IMR-90 (cell line): ENCODE results near the gene CAMK2G. TPM values are rescaled to one million over a fixed set of nuclear protein-coding genes. Genes with fewer than 3 reads are reported as not detected.
A peak's percentile ranks its signal among the peaks of the same experiment; 100 is the strongest.

ENCODE experiments used
- ATAC-seq: fragments of 200-7000 bp; cut with Tn5 transposase; 2 replicates; pipeline ENCODE4 v1.9.1; 2020; ENCODE audit warnings: low read depth, mild to moderate bottlenecking, moderate library complexity
- BruUV-seq: library from RNA; stranded (reverse); fragments of 400-500 nt; replicated peaks from 2 replicates; lab custom pipeline; 2021; lab: Mats Ljungman, UMichigan
- CTCF ChIA-PET: fragments of 300-600 bp; formaldehyde crosslinking; extraction: SDS; loops from one replicate; lab custom pipeline; 2021; ENCODE audit warnings: antibody characterized with exemption; lab: Yijun Ruan, JAX
- POLR2A ChIA-PET: fragments of 300-600 bp; sonication (Branson Sonifier 250); formaldehyde crosslinking; loops from one replicate; lab custom pipeline; 2022; ENCODE audit warnings: antibody characterized with exemption; ENCODE audit not compliant: unreplicated experiment; lab: Charles Lee
- DNase-seq: peaks from one replicate; pipeline ENCODE4 v3.0.0; 2013
- H2AFZ ChIP-seq: replicated peaks from 2 replicates; pipeline ENCODE3; 2013; ENCODE audit warnings: low read length, mild to moderate bottlenecking; ENCODE audit not compliant: poor library complexity
- H2AK5ac ChIP-seq: 2 replicates; pipeline ENCODE4 v1.6.1; 2013; ENCODE audit warnings: low read depth, low read length, inconsistent platforms
- H2AK9ac ChIP-seq: replicated peaks from 2 replicates; pipeline ENCODE3; 2013; ENCODE audit warnings: mild to moderate bottlenecking, low read depth, low read length, moderate library complexity; ENCODE audit not compliant: poor library complexity
- H2BK120ac ChIP-seq: 2 replicates; pipeline ENCODE4 v1.6.1; 2013; ENCODE audit warnings: low read depth, low read length, inconsistent platforms
- H2BK15ac ChIP-seq: 3 replicates; pipeline ENCODE4 v1.6.1; 2013; ENCODE audit warnings: low read depth, low read length, inconsistent platforms
- H2BK20ac ChIP-seq: 2 replicates; pipeline ENCODE4 v1.6.1; 2013; ENCODE audit warnings: low read depth, mild to moderate bottlenecking, inconsistent platforms, low read length, moderate library complexity
- H2BK5ac ChIP-seq: 2 replicates; pipeline ENCODE4 v1.6.1; 2013; ENCODE audit warnings: mild to moderate bottlenecking, low read depth, low read length, inconsistent platforms; ENCODE audit not compliant: poor library complexity, severe bottlenecking
- H3K14ac ChIP-seq: replicated peaks from 2 replicates; pipeline ENCODE4 v1.6.1; 2013; ENCODE audit warnings: low read depth, low read length, inconsistent platforms
- H3K18ac ChIP-seq: 2 replicates; pipeline ENCODE4 v1.6.1; 2013; ENCODE audit warnings: low read depth, low read length, control low read depth
- H3K23ac ChIP-seq: 2 replicates; pipeline ENCODE4 v1.6.1; 2013; ENCODE audit warnings: low read depth, low read length, inconsistent platforms
- H3K27ac ChIP-seq: 2 replicates; pipeline ENCODE4 v1.5.1; 2013; ENCODE audit warnings: mild to moderate bottlenecking, control low read depth, low read length; ENCODE audit not compliant: insufficient read depth
- H3K27me3 ChIP-seq: 2 replicates; pipeline ENCODE4 v1.6.1; 2013; ENCODE audit warnings: low read length; ENCODE audit not compliant: control insufficient read depth, insufficient read depth
- H3K36me3 ChIP-seq: 2 replicates; pipeline ENCODE4 v1.6.1; 2013; ENCODE audit warnings: low read length, mixed read lengths; ENCODE audit not compliant: control insufficient read depth, insufficient read depth
- H3K4ac ChIP-seq: 2 replicates; pipeline ENCODE4 v1.6.1; 2013; ENCODE audit warnings: low read depth, low read length, inconsistent platforms
- H3K4me1 ChIP-seq: 2 replicates; pipeline ENCODE4 v1.6.1; 2013; ENCODE audit warnings: low read length, mixed read lengths; ENCODE audit not compliant: control insufficient read depth, insufficient read depth
- H3K4me2 ChIP-seq: 2 replicates; pipeline ENCODE4 v1.6.1; 2013; ENCODE audit warnings: low read depth, mild to moderate bottlenecking, control low read depth, low read length, moderate library complexity
- H3K4me3 ChIP-seq: 2 replicates; pipeline ENCODE4 v1.5.1; 2013; ENCODE audit warnings: low read depth, mild to moderate bottlenecking, control low read depth, low read length, moderate library complexity; ENCODE audit not compliant: insufficient read depth
- H3K56ac ChIP-seq: 2 replicates; pipeline ENCODE4 v1.6.1; 2013; ENCODE audit warnings: low read length, inconsistent platforms; ENCODE audit not compliant: insufficient read depth; ENCODE audit errors: extremely low read depth
- H3K79me1 ChIP-seq, 2 experiments: 2 replicates each; pipeline ENCODE4 v1.6.1; 2013; ENCODE audit warnings: low read length in 2 of 2, inconsistent platforms in 1 of 2, low read depth in 1 of 2
- H3K9ac ChIP-seq: 2 replicates; pipeline ENCODE4 v1.6.1; 2013; ENCODE audit warnings: low read depth, low read length, control low read depth
- H3K9me1 ChIP-seq: 2 replicates; pipeline ENCODE4 v1.6.1; 2013; ENCODE audit warnings: low read length, inconsistent platforms; ENCODE audit not compliant: insufficient read depth
- H3K9me3 ChIP-seq: 2 replicates; pipeline ENCODE4 v1.6.1; 2013; ENCODE audit warnings: low read length; ENCODE audit not compliant: control insufficient read depth, insufficient read depth
- H4K20me1 ChIP-seq: 2 replicates; pipeline ENCODE4 v1.6.1; 2013; ENCODE audit warnings: low read length, inconsistent platforms; ENCODE audit not compliant: insufficient read depth
- H4K5ac ChIP-seq: 2 replicates; pipeline ENCODE4 v1.6.1; 2013; ENCODE audit warnings: mild to moderate bottlenecking, low read depth, low read length, control low read depth
- H4K8ac ChIP-seq, 2 experiments: 2 replicates each; pipeline ENCODE4 v1.6.1; 2013; ENCODE audit warnings: low read depth in 2 of 2, low read length in 2 of 2, control low read depth in 1 of 2, inconsistent platforms in 1 of 2
- H4K91ac ChIP-seq: 2 replicates; pipeline ENCODE4 v1.6.1; 2013; ENCODE audit warnings: low read depth, low read length, inconsistent platforms; ENCODE audit not compliant: insufficient read depth
- CEBPB ChIP-seq: IDR thresholded peaks from 2 replicates; pipeline ENCODE4 v1.6.1; 2012; ENCODE audit warnings: low read depth, low read length, improper control_type of control experiment
- CHD1 ChIP-seq: IDR thresholded peaks from 2 replicates; pipeline ENCODE4 v1.6.1; 2012; ENCODE audit warnings: low read depth, low read length, improper control_type of control experiment
- POLR2A ChIP-seq: IDR thresholded peaks from 2 replicates; pipeline ENCODE4 v1.6.1; 2012; ENCODE audit warnings: mild to moderate bottlenecking, low read depth, low read length
- RFX5 ChIP-seq: IDR thresholded peaks from 2 replicates; pipeline ENCODE4 v1.8.0; 2012; ENCODE audit warnings: low read depth, mild to moderate bottlenecking, low read length, moderate library complexity
- dilution Hi-C: fragments of 300-500 bp; cut with HindIII; formaldehyde crosslinking; loops from one replicate; pipeline ENCODE4 v1.14.3; 2018; ENCODE audit warnings: low sequenced_read_pairs; ENCODE audit not compliant: unreplicated experiment
- in situ Hi-C: fragments of 300-500 bp; cut with MboI; formaldehyde crosslinking; loops from 3 replicates; pipeline ENCODE4 v1.14.3; 2019; ENCODE audit warnings: low sequenced_read_pairs, inconsistent platforms, mixed read lengths
- intact Hi-C: fragments of 100-400 bp; cut with micrococcal nuclease; formaldehyde crosslinking; loops from 2 replicates; pipeline ENCODE4 v1.10.0; 2022
- polyA plus RNA-seq, 3 experiments: library from polyadenylated mRNA; depleted of rRNA; stranded (reverse); fragments of >200 nt; gene quantifications; 2 replicates each; pipeline ENCODE4 v1.2.3, GENCODE V29; 2012; ENCODE audit warnings: low replicate concordance in 1 of 3
- total RNA-seq: library from RNA; depleted of rRNA; stranded (reverse); fragments of >200 nt; gene quantifications from 2 replicates; pipeline ENCODE4 v1.2.3, GENCODE V29; 2012
- TF ChIP-seq, protein P1 (sequence below): fragments of 150-350 bp; IDR thresholded peaks from 2 replicates; pipeline ENCODE4 v1.6.1; 2017; ENCODE audit warnings: mild to moderate bottlenecking, antibody characterized with exemption, low read length, low read depth

Gene CAMK2G
- total and polyA plus RNA-seq, 2 of the 4 experiments (the other 2 are of a cell fraction), result 20.4 to 25.4 TPM

DNA sequence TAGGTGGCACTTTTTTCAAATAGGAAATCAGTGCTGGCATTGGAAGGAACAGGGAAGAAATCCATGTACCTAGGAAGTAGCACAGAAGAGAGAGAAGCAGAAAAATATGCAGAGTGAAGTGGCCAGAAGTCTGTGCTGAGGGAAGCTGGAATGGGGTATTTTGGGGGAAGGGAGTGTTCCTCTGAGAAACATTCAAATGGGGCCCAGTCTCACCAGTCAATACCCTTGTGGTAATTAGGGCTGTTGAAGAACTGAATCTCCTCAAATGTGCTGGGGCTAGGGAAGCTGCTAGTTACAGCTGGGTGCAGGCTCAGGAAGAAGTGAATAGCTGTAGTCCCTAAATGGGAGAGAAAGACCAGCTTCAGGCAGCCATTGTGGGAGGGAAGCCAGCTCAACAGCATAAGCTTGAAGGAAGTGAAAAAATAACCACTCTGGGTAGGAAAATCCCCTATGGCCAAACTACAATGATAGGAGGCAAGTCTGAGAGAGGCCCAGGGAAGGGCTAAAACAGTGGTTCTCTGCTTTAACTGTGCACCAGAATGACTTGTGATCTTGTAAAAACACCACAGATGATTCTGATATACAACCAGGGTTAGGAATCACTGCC is 70.6 kb downstream of the CAMK2G start:
- Histone ChIP-seq H3K9ac (no peak overlapping the region), H2AFZ (no peak overlapping the region), H3K27ac (no peak overlapping the region), H4K20me1 (peaks cover 3% of the 10 kb centered on the region; the same call in 1 of the 2 replicates), H4K8ac (no peak overlapping the region), H3K79me1 (peaks cover 0 to 33% of the 10 kb centered on the region in 2 experiments), H2BK15ac (no peak overlapping the region), H4K91ac (no peak overlapping the region), H3K4me2 (no peak overlapping the region), H2BK20ac (no peak overlapping the region), H2AK5ac (no peak overlapping the region), H3K36me3 (peaks cover 82% of the 10 kb centered on the region), H3K23ac (no peak overlapping the region), H3K14ac (no peak overlapping the region), H4K5ac (no peak overlapping the region), H2BK120ac (no peak overlapping the region), H3K4me3 (no peak overlapping the region), H3K27me3 (no peaks in the 10 kb centered on the region), H3K18ac (no peak overlapping the region), H3K4ac (no peak overlapping the region), H3K56ac (0 out of 2 replicates have a peak overlapping the region, but pooled peaks have one; percentile 3), H3K9me1 (peaks cover 16% of the 10 kb centered on the region), H3K4me1 (no peaks in the 10 kb centered on the region), H3K9me3 (no peaks in the 10 kb centered on the region), H2BK5ac (no peak overlapping the region), H2AK9ac (no peak overlapping the region)
- in situ Hi-C loops (no loop called here), intact Hi-C loops (no loop called here), dilution Hi-C loops (no loop called here)
- ChIA-PET POLR2A (no interaction called here), CTCF (no interaction called here)
- TF ChIP-seq RFX5 (no peak), CEBPB (no peak), POLR2A (no peak), CHD1 (no peak)
- TF ChIP-seq, protein P1, sequence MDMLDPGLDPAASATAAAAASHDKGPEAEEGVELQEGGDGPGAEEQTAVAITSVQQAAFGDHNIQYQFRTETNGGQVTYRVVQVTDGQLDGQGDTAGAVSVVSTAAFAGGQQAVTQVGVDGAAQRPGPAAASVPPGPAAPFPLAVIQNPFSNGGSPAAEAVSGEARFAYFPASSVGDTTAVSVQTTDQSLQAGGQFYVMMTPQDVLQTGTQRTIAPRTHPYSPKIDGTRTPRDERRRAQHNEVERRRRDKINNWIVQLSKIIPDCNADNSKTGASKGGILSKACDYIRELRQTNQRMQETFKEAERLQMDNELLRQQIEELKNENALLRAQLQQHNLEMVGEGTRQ, result no peak
- no TSS peak for BruUV-seq
- ATAC-seq (no peak), DNase-seq (no peak)
